ENCODE measurements around the gene METTL24. TPM values are rescaled to one million over a fixed set of nuclear protein-coding genes. Genes with fewer than 3 reads are reported as not detected.
A peak's percentile ranks its signal among the peaks of the same experiment; 100 is the strongest.

The METTL24 gene
- total RNA-seq, 4 donors from 2014 or later: 2.6 to 12.6 (median 4.0) TPM

DNA sequence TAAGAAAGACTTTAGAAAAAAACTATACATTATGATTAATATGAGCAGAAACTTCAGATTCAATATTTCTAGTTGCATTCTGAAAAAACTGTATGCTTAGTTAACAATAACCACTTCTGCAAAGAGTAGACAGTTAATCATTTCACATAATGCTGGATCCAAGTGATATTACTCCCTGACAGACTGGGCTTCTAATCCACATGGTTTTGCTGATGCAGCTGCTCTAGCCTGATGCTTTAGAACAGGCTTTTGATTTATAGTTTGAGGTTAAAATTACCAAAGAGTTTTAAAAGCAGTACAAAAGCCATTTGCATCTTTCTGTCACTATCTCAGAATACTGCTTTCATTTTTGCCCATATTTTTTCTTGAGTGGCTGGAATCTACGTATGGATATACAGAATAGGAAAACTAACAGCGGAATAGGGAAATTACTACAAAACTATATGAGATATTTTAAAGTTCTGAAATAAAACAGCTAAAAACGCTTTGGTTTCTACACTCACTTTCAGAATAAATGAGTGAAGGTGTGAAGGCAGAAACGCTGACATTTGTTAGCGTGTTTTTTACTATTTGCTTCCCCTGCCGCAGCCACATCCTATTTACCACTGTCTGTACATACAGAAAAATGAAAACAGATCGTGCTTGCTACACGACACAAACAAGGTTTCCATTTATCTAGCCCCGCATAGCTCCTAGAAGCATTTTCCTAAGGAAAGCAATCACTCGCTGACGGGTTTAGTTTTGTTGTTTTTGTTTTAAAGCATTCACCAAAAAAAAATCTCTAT is 61.7 kb downstream of the METTL24 start:
- intact Hi-C loops (cut with DNase I): no loop called here
- no peaks in the 10 kb centered on the region for H3K9me3 ChIP-seq
- TF ChIP-seq POLR2A (IDR thresholded peaks at IDR 0.05): no peak
- TF ChIP-seq, protein P1, sequence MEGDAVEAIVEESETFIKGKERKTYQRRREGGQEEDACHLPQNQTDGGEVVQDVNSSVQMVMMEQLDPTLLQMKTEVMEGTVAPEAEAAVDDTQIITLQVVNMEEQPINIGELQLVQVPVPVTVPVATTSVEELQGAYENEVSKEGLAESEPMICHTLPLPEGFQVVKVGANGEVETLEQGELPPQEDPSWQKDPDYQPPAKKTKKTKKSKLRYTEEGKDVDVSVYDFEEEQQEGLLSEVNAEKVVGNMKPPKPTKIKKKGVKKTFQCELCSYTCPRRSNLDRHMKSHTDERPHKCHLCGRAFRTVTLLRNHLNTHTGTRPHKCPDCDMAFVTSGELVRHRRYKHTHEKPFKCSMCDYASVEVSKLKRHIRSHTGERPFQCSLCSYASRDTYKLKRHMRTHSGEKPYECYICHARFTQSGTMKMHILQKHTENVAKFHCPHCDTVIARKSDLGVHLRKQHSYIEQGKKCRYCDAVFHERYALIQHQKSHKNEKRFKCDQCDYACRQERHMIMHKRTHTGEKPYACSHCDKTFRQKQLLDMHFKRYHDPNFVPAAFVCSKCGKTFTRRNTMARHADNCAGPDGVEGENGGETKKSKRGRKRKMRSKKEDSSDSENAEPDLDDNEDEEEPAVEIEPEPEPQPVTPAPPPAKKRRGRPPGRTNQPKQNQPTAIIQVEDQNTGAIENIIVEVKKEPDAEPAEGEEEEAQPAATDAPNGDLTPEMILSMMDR (IDR thresholded peaks at IDR 0.05): no peak
- no peaks in the 10 kb centered on the region for H3K36me3 ChIP-seq
- no peaks in the 10 kb centered on the region for H3K4me1 ChIP-seq
- whole genome bisulfite sequencing, 2 donors: 72 to 77% methylated on average over 11 of the region's 11 CpGs
- no peaks in the 10 kb centered on the region for H3K27me3 ChIP-seq
- H3K4me3 ChIP-seq (replicated peaks in 1 of 3): no peak overlapping the region
- no peak for DNase-seq
- H3K27ac ChIP-seq: no peak overlapping the region

DNA sequence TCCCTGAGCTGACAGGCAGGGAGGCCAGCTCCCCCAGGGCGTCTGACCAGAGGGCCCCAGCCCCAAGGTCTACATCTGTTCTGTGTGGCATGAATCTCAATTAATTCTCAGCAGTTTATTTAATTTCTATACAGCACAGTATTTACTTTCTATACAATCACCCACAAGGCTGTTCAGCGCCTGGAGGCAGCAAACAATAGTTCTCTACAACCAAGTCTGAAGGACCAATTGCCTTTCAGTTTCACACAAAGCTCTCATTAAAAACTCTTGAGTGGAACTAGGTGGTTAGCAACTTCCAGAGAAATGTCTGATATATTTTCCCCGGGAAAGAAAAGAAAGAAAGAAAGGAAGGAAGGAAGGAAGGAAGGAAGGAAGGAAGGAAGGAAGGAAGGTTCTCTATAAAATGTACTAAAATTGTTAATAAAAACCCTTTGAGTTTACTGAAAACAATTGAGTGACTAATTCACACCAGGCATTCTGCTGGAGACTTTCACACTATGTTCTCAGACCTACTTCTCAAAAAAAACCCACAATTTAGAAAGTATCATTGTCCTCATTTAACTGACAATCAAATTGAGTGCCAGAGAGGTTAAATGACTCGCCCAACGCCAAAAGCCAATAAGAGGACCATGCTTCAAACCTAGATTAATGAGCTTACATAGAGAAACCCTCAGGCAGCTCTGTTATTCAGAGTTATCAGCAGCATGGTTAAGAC is 62.5 kb downstream of the METTL24 start:
- TF ChIP-seq, protein P1 (IDR thresholded peaks at IDR 0.05): no peak
- TF ChIP-seq POLR2A (IDR thresholded peaks at IDR 0.05): no peak
- Histone ChIP-seq H3K36me3 (no peaks in the 10 kb centered on the region), H3K4me3 (replicated peaks in 1 of 3) (no peak overlapping the region), H3K9me3 (no peaks in the 10 kb centered on the region), H3K27ac (no peak overlapping the region), H3K4me1 (no peaks in the 10 kb centered on the region), H3K27me3 (no peaks in the 10 kb centered on the region)
- WGBS, 2 donors: 80 to 81% methylated on average over 5 of the region's 5 CpGs
- no peak for DNase-seq
- intact Hi-C loops (cut with DNase I): no loop called here

DNA sequence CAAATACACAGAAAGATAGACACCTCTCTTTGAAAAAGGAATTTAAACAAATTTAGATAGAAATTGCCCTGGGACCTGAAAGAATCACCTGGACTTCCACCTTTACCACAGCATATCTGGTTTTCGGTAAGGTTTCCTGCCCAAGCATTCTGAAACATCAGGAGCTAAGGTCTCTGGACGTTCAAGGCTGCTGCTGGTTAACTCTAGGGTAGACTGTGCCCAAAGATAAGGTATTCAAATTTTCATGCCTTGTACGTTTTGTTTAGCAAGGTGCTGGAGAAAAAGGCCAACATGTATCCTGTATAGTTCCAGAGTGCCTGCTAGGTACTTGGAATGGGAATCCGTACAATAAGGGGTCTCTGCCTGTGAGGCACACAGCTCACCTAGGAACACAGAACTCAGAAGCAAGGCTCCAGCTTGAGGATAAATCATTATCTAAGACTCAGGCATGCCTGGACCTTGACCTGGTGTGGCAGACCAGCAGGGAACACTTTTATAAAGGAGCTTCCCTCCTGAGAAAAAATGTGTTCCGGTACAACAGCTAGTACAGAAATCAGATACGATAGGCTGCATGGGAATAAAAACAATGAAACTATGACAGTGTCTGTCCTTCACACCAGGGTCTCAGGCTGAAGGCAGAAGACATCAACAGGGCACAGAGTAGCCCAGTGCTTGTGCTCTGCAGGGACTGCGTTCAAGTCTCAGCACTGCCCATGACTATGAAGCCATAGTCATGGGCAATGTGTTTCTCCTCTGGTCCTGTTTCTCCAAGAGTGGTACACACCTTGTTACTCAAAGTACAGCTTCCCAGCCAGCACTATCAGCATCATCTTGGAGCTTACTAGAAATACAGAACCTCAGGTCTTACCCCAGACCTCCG is 70.4 kb downstream of the METTL24 start:
- no peak for DNase-seq
- no peaks in the 10 kb centered on the region for H3K36me3 ChIP-seq
- no peak overlapping the region for H3K27ac ChIP-seq
- peaks cover 21 to 29% of the 10 kb centered on the region in 2 donors for H3K4me1 ChIP-seq
- 91 to 95% methylated on average over 7 to 8 of the region's 8 CpGs for WGBS, 2 donors
- TF ChIP-seq, protein P1 (IDR thresholded peaks at IDR 0.05): no peak
- no peak for TF ChIP-seq POLR2A (IDR thresholded peaks at IDR 0.05)
- H3K4me3 ChIP-seq (replicated peaks in 1 of 3): no peak overlapping the region
- intact Hi-C loops (cut with DNase I): no loop called here
- no peaks in the 10 kb centered on the region for H3K27me3 ChIP-seq
- H3K9me3 ChIP-seq: no peaks in the 10 kb centered on the region

DNA sequence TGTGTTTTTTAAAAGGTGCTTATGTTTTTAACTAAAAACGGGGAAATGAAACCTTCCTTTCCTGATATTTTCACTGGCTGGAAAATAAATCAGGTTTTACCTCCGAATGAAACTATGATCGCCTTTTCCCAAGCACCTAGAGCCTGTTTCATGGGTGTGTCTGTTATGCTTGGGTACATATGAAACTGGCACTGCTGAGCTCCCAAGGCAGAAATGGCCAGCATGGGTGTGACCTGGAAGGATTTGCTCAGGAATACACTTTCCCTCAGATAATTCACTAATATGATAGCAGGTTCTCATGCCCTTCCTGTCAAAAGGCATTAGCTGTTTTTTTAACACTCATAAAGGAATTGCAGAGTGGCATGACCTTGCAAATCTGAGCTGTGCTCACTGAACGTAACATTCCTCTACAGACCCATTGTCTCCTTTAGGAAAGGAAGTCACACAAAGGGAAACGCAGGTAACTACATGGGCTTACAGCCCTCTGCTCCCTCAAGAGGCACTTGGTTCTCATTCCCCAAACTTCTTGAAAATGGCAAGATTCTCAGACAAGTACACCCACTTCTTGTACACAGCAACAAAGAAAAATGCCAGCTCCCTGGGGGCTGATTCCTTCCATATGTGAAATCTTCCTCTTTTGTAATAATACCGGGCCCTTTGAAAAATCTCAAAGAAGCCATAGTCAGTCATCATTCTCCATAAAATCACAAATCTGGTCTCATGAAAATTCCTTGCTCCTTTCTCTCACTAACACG is 72.7 kb downstream of the METTL24 start:
- Histone ChIP-seq H3K9me3 (no peaks in the 10 kb centered on the region), H3K4me3 (replicated peaks in 1 of 3) (no peak overlapping the region), H3K36me3 (no peaks in the 10 kb centered on the region), H3K27ac (peak overlapping the region; percentile 7 to 59 (median 54)), H3K4me1 (peaks cover 22 to 29% of the 10 kb centered on the region in 2 donors), H3K27me3 (no peaks in the 10 kb centered on the region)
- peak; percentile 62 to 63 for DNase-seq
- intact Hi-C loops (cut with DNase I): no loop called here
- TF ChIP-seq, protein P1 (IDR thresholded peaks at IDR 0.05): no peak
- no peak for TF ChIP-seq POLR2A (IDR thresholded peaks at IDR 0.05)
- 35 to 42% methylated on average over 7 of the region's 7 CpGs for WGBS, 2 donors
